Islet precursor cell (in vitro differentiated cells): ENCODE measurements around the gene CACNA1C.

Experiments
- DNase-seq: peaks from one replicate; pipeline ENCODE4 v3.0.0-alpha.2; 2018

CACNA1C gene

GRCh38 chr12:2332236-2332635 is 279.4 kb downstream of the CACNA1C start:
- no peak for DNase-seq

GRCh38 chr12:2332947-2333346 is 280.2 kb downstream of the CACNA1C start:
- no peak for DNase-seq

DNA sequence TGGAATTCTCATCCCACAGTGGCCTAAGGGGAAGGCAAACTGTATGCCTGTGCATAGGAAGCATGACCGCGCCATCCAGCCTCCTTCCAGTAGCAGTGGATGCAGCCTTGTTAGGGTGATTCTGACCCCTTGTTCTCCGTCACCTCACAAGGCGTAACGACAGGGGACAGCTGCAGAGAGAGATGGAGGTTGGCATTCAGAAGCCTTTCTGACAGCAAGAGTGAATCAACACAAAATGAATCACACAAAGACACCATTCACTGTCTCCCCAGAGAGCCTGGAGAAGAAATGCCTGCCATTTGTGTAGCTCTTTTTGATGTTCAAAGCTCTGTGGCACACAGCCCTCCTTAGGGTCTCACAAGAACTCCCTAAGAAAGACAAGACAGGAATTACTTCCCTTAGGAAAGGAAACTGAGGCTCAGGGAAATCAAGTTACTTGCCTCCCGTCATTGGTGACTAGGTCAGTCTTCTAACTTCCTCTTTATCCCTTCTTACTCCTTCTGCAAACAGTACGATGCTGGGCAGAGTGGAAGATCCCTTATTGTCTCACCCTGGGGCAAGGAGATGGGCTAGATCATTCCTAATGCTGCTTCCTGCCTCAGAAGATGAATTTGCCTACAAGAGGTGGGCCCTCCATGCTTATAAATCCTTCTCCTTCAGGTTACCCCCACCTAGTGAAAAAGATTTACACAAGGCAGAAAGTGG is 280.9 kb downstream of the CACNA1C start:
- DNase-seq: no peak

GRCh38 chr12:2334271-2334670 is 281.5 kb downstream of the CACNA1C start:
- no peak for DNase-seq

GRCh38 chr12:2334689-2335088 is 281.9 kb downstream of the CACNA1C start:
- no peak for DNase-seq

DNA sequence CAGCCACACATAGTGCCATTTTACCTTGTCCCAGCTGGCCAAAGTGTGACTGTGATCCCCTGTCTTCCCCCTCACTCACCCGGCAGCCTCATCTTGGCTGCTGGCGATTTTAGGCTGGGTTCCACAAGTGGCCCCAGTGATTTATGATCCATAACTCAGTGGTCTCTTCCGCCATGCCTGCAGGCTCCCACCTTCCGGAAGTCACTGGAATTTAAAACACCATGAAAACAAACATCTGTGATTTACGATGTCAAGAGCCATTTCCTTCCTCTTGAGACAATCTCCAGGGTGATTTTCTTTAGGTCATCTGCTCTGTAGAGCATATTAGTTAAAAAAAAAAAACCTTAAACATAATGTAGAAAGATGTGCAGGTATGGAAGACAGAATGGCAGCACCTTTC is 282.3 kb downstream of the CACNA1C start:
- DNase-seq: no peak

DNA sequence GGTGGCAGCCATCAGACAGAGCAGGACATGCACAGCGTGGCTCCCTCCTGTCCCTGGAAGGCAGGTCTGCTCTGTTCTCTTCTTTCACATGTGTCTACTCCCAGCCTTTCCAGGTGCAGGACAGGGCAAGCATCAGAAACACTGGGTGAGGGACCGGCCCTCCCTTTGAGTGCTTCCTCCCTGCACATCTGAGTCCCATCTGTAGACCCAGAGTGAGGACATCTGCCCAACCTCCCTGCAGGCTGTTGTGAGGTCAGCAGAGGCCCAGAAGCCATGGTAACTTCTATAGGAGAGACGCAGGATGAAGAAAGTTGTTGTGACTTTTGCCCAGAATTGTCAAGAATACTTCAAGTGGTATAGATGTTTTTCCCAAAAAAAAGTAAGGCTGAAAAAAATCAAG is 282.7 kb downstream of the CACNA1C start:
- no peak for DNase-seq

DNA sequence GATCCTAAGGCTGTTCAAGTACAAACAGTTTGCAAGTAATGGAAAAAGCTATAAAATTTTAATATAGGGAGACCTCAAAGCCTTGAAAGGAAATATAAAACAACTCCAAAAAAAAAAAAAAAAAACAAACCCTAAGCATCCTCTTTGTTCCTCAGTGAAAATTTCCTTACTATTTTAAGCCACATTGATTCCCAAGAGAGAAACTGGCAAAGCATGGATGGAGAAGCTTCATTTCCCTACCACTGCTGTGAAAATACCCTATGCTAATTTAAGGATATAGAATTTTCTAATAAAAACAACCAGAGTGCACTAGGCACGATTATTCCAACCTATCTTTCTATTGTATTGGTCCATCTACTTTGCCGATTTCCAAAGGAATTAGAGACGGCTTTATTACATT is 283.1 kb downstream of the CACNA1C start:
- no peak for DNase-seq

- DNase-seq: peak; percentile 89
These were observed 283.6 kb downstream of the CACNA1C start for GRCh38 chr12:2336409-2336829.

- no peak for DNase-seq
These were observed 284.5 kb downstream of the CACNA1C start for GRCh38 chr12:2337031-2338010.

DNA sequence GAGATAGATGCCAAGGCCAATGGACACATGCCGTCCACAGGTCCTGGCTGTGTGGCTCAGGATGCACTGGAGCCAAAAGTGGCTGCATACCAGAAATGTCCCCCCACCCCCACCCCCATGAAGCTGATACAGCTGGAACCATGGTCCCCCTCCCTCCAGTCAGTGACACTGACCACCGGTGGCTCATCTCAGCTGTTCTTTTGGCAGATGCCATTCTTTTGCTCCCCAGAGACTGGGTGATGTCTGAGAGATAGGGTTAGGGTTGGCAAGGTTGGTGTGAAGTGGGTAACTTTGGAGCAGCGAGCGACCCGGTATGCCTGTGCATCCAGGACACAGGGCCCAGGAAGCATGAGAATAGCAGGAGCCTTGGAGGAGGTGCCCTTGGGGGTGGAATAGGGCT is 285.6 kb downstream of the CACNA1C start:
- no peak for DNase-seq

DNA sequence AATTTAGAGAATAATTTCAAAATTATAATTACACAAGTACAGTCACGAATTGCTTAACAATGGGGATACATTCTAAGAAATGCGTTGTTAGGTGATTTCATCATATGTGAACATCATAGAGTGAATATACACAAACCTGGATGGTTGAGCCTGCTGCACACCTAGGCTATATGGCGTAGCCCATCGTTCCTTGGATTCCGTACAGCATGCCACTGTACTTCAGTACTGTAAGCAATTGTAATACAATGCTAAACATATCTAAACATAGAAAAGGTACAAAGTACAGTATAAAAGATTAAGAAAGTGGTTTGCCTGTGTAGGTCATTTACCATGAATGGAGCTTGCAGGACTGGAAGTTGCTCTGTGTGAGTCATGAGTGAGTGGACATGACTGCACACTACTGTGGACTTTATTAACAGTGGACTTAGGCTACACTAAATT is 286.2 kb downstream of the CACNA1C start:
- DNase-seq: no peak

DNA sequence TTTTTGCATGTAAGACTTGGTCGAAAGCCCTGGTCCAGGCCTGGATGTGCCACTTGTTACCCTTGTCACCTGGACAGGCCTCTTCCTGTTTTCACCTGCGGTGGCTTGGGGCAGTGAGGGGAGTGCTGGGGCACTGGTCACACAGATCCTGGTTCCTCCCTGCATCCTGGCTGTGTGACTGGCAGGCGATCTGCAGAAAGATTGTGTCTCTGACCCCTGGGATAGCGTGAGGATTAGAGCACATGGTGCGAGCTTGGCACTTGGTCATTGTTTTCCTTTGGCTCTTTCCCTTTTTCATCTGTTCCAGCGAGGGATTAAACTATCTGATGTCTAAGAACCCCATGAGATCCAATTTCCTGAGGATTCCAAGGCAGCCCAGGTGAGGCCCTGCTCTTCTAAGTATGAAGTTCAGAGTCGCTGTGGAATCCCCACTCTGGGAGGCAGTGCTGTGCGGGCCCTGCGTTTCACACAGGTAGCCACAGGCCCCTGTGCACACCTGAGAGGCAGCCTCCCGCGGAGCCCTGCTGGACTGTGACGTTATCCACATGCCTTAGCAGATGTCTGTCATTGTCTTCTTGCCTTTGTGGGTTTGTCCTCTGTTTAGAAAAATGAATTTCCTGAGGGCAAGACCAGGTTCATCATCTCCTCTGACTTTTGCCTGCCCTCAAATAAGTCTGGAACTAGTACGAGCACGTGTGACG is 288.4 kb downstream of the CACNA1C start:
- DNase-seq: no peak

- no peak for DNase-seq
These were observed 289.1 kb downstream of the CACNA1C start for GRCh38 chr12:2341871-2342270.

DNA sequence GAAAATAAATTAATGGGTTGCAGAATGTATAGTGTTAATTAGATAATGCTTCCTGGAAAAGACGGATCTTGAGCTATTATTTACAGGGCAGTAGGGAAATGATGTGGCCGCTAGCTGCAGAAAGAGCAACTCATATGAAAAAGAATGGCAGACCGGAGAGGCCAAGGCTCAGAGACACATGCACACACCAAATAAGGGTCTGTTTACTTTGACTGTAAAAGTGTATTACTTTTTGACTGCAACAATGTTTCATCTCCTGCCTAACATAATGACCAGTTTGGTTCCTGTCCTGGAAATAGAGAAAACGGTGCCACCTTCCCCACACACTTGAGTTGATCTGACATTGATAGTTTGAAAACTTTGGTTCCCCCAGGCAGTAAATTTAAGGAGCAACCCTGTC is 290.9 kb downstream of the CACNA1C start:
- no peak for DNase-seq

DNA sequence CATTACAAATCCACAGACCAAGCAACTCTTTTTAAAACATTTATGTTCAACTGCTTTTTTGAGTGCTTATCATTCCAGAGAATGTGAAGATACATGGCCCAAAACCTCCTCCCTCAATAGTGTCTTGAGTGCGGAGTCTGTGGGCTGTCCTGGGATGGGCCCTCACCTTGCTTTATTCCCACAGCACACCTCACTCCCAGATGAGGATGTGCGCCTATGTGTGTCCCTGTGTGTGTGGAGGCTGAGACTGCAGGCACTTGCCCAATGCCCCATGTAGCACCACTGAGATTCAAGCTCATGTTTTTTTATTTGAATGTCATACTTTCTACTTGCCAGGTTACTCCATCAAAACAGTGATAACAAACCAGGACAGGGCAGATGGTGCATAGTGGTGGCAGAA is 291.7 kb downstream of the CACNA1C start:
- peak; percentile 23 for DNase-seq

DNA sequence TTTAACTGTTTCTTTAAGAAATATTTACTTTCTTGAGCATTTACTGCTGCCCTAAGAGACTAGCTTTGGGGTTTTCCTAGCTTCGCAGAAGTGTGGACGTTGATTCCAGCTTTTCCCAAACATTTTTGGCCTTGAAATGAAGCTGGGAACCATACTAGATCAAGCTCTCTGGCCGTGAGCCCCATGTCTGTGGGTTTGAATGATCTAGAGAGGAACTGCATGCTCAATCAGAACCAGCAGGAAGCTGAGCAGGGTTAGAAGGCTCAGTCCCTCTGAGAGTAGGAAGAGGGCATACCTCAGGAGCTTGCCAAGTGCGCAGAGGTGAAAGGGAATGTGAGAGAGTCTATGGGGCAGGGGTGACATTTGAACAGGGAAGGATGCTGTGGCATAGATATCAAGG is 292.1 kb downstream of the CACNA1C start:
- DNase-seq: peak; percentile 48

DNA sequence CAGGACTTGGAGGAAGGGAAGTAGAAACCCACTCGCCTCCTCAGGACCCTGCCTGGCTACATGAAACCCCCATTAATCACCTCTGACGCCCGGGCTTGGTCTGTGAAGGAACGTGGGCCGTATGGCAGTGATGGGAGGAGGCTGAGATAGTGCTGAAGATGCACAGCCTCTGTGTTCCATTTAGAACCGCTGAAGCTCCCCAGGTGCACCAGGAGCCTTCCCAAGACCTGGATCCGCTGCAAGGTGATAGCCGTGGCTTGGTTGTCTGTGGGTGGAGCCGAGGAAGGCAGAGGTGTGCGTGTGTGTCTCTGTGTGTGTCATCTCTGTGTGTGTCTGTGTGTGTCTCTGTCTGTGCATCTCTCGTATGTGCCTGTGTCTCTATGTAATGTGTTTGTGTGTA is 293.1 kb downstream of the CACNA1C start:
- DNase-seq: peak; percentile 53

DNA sequence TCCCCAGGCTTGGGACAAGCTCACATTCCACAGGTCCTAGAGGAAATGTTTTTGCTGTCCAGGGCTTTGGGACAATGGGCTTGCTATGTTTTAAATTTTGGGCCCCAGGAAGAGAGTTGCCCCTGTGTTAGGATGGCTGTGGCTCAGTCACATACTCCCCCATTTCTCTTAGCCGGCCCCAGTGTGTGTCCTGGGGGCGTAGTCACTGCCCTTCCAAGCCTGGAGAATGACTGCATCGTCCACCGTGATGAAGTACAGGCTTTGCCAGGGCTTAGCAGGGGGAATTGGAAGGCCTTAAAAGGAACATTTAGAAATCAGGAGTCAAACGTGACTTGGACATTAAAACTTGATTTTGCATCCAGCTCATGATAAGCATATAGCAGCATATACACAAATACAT is 293.6 kb downstream of the CACNA1C start:
- peak; percentile 57 for DNase-seq

GRCh38 chr12:2347137-2347843 is 294.5 kb downstream of the CACNA1C start:
- peak; percentile 26 for DNase-seq

DNA sequence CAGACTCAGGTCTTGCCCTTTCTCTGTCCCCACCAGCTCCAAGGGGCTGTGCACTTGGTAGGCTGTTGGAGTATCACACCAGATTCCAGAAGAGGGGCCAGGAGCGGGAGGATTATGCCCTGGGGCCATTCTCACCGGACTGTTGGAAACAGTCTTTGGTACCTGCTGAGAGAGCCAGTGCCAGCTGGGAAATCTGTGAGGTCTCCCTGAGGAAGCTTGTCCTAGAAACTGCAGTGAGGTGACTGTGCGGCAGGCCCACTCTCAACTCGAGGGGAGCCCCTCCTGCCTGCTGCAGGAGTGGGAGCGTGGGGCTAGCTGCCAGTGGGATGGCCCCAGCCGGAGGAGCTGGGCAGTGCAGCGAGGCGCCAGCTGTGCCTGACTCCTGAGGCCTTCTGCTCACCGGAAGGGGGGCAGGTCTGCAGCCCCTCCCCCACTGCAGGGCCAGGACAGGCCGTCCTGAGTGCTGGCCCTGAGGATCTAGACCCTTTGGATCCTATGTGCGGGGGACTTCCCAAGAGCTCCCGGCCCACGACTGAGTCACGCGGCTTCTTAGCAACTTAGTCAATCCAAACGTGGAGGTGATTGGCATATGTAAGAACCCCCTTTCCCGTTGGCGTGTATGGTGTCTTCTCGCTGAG is 295.2 kb downstream of the CACNA1C start:
- DNase-seq: peak; percentile 55

- DNase-seq: peak; percentile 46
These were observed 295.7 kb downstream of the CACNA1C start for GRCh38 chr12:2348482-2348852.
